A549 (cell line): ENCODE measurements around the gene MSL1. TPM values are rescaled to one million over a fixed set of nuclear protein-coding genes. Genes with fewer than 3 reads are reported as not detected.
A peak's percentile ranks its signal among the peaks of the same experiment; 100 is the strongest.

Experiments used
- CBX2 ChIP-seq: fragments of 200-600 bp; sonication (generic); IDR thresholded peaks from 2 replicates; pipeline ENCODE4 v1.6.1; 2016; ENCODE audit warnings: low read depth, mild to moderate bottlenecking, borderline replicate concordance
- CBX8 ChIP-seq: fragments of 200-600 bp; sonication (generic); IDR thresholded peaks from 2 replicates; pipeline ENCODE4 v1.6.1; 2016
- CHD2 ChIP-seq: fragments of 150-350 bp; IDR thresholded peaks from 2 replicates; pipeline ENCODE4 v1.6.1; 2014; ENCODE audit warnings: low read length; ENCODE audit not compliant: partially characterized antibody
- CHD4 ChIP-seq: fragments of 200-600 bp; sonication (generic); IDR thresholded peaks from 2 replicates; pipeline ENCODE4 v1.6.1; 2016; ENCODE audit warnings: antibody characterized with exemption, mild to moderate bottlenecking, borderline replicate concordance
- EHF ChIP-seq: fragments of 250-450 bp; sonication (Bioruptor Pico); IDR thresholded peaks from 2 replicates; pipeline ENCODE4 v1.5.0; 2020; ENCODE audit warnings: mild to moderate bottlenecking
- ESRRA ChIP-seq: fragments of 150-350 bp; IDR thresholded peaks from 2 replicates; pipeline ENCODE4 v1.6.1; 2014; ENCODE audit warnings: mild to moderate bottlenecking, low read length, borderline replicate concordance
- JUN ChIP-seq, 2 experiments: fragments of >200 bp; sonication (Bioruptor Twin); formaldehyde crosslinking; IDR thresholded peaks; 2 replicates in 1 of 2; 3 replicates in 1 of 2; pipeline ENCODE4 v1.6.1; 2016 to 2017
- JUNB ChIP-seq: fragments of >200 bp; sonication (Bioruptor Twin); formaldehyde crosslinking; IDR thresholded peaks from 2 replicates; pipeline ENCODE4 v1.6.1; 2016
- KDM5A ChIP-seq: fragments of 200-600 bp; sonication (generic); IDR thresholded peaks from 2 replicates; pipeline ENCODE4 v1.6.1; 2016; ENCODE audit warnings: antibody characterized with exemption, mild to moderate bottlenecking
- POLR2AphosphoS2 ChIP-seq: conservative IDR thresholded peaks from 2 replicates; pipeline ENCODE4 v1.6.1; 2012; ENCODE audit warnings: low read length, improper control_type of control experiment, inconsistent platforms
- RAD21 ChIP-seq, 2 experiments: fragments of >200 bp in 1 of 2; sonication (Bioruptor Twin) in 1 of 2; formaldehyde crosslinking in 1 of 2; IDR thresholded peaks in 1 of 2; conservative IDR thresholded peaks in 1 of 2; 2 replicates in 1 of 2; 3 replicates in 1 of 2; pipeline ENCODE4 v1.6.1; 2012 to 2018; ENCODE audit warnings: inconsistent platforms in 1 of 2
- RARB ChIP-seq: fragments of 250-450 bp; sonication (Bioruptor Pico); IDR thresholded peaks from 2 replicates; pipeline ENCODE4 v1.8.0; 2021; ENCODE audit warnings: mild to moderate bottlenecking, moderate library complexity
- RCOR1 ChIP-seq: fragments of 150-350 bp; IDR thresholded peaks from 2 replicates; pipeline ENCODE4 v1.6.1; 2014; ENCODE audit warnings: antibody characterized with exemption, low read length, low read depth
- SMC3 ChIP-seq: fragments of >200 bp; sonication (Bioruptor Twin); formaldehyde crosslinking; IDR thresholded peaks from 3 replicates; pipeline ENCODE4 v1.6.1; 2018; ENCODE audit warnings: inconsistent platforms
- TP53 ChIP-seq: fragments of 250-450 bp; sonication (Bioruptor Pico); IDR thresholded peaks from 2 replicates; pipeline ENCODE4 v1.5.0; 2021; ENCODE audit warnings: mild to moderate bottlenecking, moderate library complexity
- ZFP36 ChIP-seq: fragments of 450-650 bp; IDR thresholded peaks from 2 replicates; pipeline ENCODE4 v1.6.1; 2014; ENCODE audit warnings: borderline replicate concordance; ENCODE audit not compliant: partially characterized antibody
- ZSCAN20 ChIP-seq: fragments of 250-450 bp; sonication (Bioruptor Pico); IDR thresholded peaks from 2 replicates; pipeline ENCODE4 v1.8.0; 2022; ENCODE audit warnings: mild to moderate bottlenecking, moderate library complexity
- polyA plus RNA-seq, 4 experiments: library from polyadenylated mRNA; depleted of rRNA in 3 of 4; stranded (reverse); fragments of >200 nt; fragmentation: RNase III in 1 of 4; extraction: RNeasy Plus Mini Kit Qiagen cat#74134 plus additional on column Dnase treatment in 1 of 4; gene quantifications; 2 replicates in 3 of 4; 3 replicates in 1 of 4; pipeline ENCODE4 v1.2.3, GENCODE V29; 2011 to 2017
- TF ChIP-seq, protein P1 (sequence below): fragments of 200-600 bp; sonication (generic); IDR thresholded peaks from 2 replicates; pipeline ENCODE4 v1.6.1; 2016; ENCODE audit warnings: antibody characterized with exemption, mild to moderate bottlenecking, moderate library complexity
- TF ChIP-seq, protein P2 (sequence below): fragments of 250-450 bp; sonication (Bioruptor Pico); IDR thresholded peaks from 2 replicates; pipeline ENCODE4 v1.5.0; 2021; ENCODE audit warnings: mild to moderate bottlenecking, moderate library complexity, borderline replicate concordance
- TF ChIP-seq, protein P3 (sequence below): IDR thresholded peaks from 2 replicates; pipeline ENCODE4 v1.6.1; 2012
- TF ChIP-seq, protein P4 (sequence below): fragments of >200 bp; sonication (Bioruptor Twin); formaldehyde crosslinking; IDR thresholded peaks from 3 replicates; pipeline ENCODE4 v1.5.1; 2016
- TF ChIP-seq, protein P5 (sequence below): fragments of 150-350 bp; IDR thresholded peaks from 2 replicates; pipeline ENCODE4 v1.6.1; 2014; ENCODE audit warnings: low read depth, mild to moderate bottlenecking, low read length

Gene MSL1
- polyA plus RNA-seq, 2 of the 4 experiments (the other 2 are of a cell fraction), result 64.8 to 95.1 TPM

DNA sequence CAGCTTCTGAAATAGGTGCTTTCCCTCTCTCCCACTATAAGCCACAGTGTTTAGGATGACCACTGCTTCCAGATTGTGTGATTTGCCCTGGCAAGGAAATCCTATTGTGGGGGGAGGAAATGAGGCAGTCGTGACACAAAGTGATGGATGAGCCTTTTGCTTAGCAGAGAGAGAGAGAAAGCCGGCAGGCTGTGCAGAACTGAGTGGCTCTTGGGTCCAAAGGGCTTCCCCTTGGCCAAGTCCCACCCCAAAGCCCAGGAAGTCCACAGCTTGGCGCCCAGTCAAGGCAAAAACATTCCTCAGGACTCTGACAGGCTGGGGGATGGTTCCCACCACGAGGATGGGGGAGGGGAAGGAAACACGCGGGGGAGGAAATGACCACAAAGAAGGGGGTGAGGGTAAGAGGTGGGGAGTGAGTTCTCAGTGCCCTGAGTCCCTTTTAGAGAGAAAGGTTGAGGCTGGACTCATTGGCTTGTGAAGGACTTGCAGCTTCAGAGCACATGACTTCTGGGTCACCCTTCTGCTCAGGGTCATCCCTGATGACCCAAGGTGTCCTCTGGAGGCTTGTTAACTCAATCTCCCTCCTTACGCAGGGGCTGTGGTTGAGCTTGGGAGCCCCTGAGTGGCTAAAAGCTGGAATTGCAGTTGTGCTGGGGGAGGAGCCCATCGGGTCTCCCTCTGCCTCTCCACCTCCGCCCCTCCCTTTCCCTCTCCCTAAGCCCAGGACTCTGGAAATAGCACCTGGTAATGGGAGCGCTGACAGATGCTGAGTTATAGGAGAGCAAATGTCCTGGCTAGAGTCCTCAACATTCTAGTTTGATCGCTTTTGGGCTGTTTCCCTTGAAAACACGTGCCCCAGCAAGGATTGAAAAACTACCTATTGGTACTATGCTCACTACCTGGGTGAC lies 10.3 kb upstream of the MSL1 start (continued):
- TF ChIP-seq, protein P1, sequence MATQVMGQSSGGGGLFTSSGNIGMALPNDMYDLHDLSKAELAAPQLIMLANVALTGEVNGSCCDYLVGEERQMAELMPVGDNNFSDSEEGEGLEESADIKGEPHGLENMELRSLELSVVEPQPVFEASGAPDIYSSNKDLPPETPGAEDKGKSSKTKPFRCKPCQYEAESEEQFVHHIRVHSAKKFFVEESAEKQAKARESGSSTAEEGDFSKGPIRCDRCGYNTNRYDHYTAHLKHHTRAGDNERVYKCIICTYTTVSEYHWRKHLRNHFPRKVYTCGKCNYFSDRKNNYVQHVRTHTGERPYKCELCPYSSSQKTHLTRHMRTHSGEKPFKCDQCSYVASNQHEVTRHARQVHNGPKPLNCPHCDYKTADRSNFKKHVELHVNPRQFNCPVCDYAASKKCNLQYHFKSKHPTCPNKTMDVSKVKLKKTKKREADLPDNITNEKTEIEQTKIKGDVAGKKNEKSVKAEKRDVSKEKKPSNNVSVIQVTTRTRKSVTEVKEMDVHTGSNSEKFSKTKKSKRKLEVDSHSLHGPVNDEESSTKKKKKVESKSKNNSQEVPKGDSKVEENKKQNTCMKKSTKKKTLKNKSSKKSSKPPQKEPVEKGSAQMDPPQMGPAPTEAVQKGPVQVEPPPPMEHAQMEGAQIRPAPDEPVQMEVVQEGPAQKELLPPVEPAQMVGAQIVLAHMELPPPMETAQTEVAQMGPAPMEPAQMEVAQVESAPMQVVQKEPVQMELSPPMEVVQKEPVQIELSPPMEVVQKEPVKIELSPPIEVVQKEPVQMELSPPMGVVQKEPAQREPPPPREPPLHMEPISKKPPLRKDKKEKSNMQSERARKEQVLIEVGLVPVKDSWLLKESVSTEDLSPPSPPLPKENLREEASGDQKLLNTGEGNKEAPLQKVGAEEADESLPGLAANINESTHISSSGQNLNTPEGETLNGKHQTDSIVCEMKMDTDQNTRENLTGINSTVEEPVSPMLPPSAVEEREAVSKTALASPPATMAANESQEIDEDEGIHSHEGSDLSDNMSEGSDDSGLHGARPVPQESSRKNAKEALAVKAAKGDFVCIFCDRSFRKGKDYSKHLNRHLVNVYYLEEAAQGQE, result no peak
- 0 out of 2 replicates have a peak, but pooled peaks have one; percentile 57 for TF ChIP-seq RCOR1
- no peak for TF ChIP-seq EHF (CRISPR knock-in tag)
- peak; percentile 37 for TF ChIP-seq ZFP36
- TF ChIP-seq, protein P2, sequence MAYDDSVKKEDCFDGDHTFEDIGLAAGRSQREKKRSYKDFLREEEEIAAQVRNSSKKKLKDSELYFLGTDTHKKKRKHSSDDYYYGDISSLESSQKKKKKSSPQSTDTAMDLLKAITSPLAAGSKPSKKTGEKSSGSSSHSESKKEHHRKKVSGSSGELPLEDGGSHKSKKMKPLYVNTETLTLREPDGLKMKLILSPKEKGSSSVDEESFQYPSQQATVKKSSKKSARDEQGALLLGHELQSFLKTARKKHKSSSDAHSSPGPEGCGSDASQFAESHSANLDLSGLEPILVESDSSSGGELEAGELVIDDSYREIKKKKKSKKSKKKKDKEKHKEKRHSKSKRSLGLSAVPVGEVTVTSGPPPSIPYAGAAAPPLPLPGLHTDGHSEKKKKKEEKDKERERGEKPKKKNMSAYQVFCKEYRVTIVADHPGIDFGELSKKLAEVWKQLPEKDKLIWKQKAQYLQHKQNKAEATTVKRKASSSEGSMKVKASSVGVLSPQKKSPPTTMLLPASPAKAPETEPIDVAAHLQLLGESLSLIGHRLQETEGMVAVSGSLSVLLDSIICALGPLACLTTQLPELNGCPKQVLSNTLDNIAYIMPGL (CRISPR knock-in tag), result no peak
- TF ChIP-seq, protein P3, sequence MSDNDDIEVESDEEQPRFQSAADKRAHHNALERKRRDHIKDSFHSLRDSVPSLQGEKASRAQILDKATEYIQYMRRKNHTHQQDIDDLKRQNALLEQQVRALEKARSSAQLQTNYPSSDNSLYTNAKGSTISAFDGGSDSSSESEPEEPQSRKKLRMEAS, result peak; percentile 78
- TF ChIP-seq, protein P4, sequence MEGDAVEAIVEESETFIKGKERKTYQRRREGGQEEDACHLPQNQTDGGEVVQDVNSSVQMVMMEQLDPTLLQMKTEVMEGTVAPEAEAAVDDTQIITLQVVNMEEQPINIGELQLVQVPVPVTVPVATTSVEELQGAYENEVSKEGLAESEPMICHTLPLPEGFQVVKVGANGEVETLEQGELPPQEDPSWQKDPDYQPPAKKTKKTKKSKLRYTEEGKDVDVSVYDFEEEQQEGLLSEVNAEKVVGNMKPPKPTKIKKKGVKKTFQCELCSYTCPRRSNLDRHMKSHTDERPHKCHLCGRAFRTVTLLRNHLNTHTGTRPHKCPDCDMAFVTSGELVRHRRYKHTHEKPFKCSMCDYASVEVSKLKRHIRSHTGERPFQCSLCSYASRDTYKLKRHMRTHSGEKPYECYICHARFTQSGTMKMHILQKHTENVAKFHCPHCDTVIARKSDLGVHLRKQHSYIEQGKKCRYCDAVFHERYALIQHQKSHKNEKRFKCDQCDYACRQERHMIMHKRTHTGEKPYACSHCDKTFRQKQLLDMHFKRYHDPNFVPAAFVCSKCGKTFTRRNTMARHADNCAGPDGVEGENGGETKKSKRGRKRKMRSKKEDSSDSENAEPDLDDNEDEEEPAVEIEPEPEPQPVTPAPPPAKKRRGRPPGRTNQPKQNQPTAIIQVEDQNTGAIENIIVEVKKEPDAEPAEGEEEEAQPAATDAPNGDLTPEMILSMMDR, result peak; percentile 93
- TF ChIP-seq KDM5A, result no peak
- TF ChIP-seq TP53 (CRISPR knock-in tag), result no peak
- peak; percentile 93 for TF ChIP-seq ESRRA
- no peak for TF ChIP-seq CBX8
- TF ChIP-seq CBX2, result no peak
- no peak for TF ChIP-seq JUNB
- TF ChIP-seq CHD2, result no peak
- TF ChIP-seq RARB (CRISPR knock-in tag), result no peak
- no peak for TF ChIP-seq POLR2AphosphoS2
- no peak for TF ChIP-seq ZSCAN20 (CRISPR knock-in tag)
- peak; percentile 93 for TF ChIP-seq SMC3
- TF ChIP-seq RAD21 (conservative IDR thresholded peaks at IDR 0.05 in 1 of 2, IDR thresholded peaks at IDR 0.05 in 1 of 2), result peak; percentile 96
- no peak for TF ChIP-seq CHD4
- peak in 1 of 2 experiments; percentile 58; a peak in 3 of 5 replicates for TF ChIP-seq JUN (IDR thresholded peaks at IDR 0.05)
- TF ChIP-seq, protein P5, sequence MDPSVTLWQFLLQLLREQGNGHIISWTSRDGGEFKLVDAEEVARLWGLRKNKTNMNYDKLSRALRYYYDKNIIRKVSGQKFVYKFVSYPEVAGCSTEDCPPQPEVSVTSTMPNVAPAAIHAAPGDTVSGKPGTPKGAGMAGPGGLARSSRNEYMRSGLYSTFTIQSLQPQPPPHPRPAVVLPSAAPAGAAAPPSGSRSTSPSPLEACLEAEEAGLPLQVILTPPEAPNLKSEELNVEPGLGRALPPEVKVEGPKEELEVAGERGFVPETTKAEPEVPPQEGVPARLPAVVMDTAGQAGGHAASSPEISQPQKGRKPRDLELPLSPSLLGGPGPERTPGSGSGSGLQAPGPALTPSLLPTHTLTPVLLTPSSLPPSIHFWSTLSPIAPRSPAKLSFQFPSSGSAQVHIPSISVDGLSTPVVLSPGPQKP, result no peak
